Muscle of leg (tissue), 11 donors: Measurements from ENCODE around the gene PTPN23. TPM values are rescaled to one million over a fixed set of nuclear protein-coding genes. Genes with fewer than 3 reads are reported as not detected.
A peak's percentile ranks its signal among the peaks of the same experiment; 100 is the strongest.

ENCODE experiments used
- DNase-seq: peaks from one replicate; pipeline ENCODE4 v3.0.0; 2013
- H3K27ac ChIP-seq: one replicate; pipeline ENCODE4 v1.5.1; 2013; ENCODE audit warnings: mild to moderate bottlenecking, low read length, control low read depth
- H3K27me3 ChIP-seq: one replicate; pipeline ENCODE4 v1.6.1; 2013; ENCODE audit warnings: low read length; ENCODE audit not compliant: control insufficient read depth, insufficient read depth
- H3K36me3 ChIP-seq: one replicate; pipeline ENCODE4 v1.6.1; 2013; ENCODE audit warnings: low read length; ENCODE audit not compliant: control insufficient read depth, insufficient read depth
- H3K4me1 ChIP-seq: one replicate; pipeline ENCODE4 v1.6.1; 2013; ENCODE audit warnings: low read length; ENCODE audit not compliant: control insufficient read depth, insufficient read depth
- H3K4me3 ChIP-seq: one replicate; pipeline ENCODE4 v1.5.1; 2013; ENCODE audit warnings: low read length, control low read depth
- H3K9me3 ChIP-seq: replicated peaks from 2 replicates; pipeline ENCODE4 v1.6.1; 2013; ENCODE audit warnings: low read depth, low read length; ENCODE audit not compliant: control insufficient read depth
- WGBS: methylation state at CpG from one replicate; pipeline ENCODE4 v1.1.5; 2013; ENCODE audit warnings: missing lambda C conversion rate; ENCODE audit not compliant: insufficient coverage; 5-methylcytosine and 5-hydroxymethylcytosine counted together
- polyA plus RNA-seq, 8 donors: library from polyadenylated mRNA; unstranded; fragments of 120-200 nt; gene quantifications; one replicate each; pipeline versions ENCODE4 v1.2.1 to v1.2.3, GENCODE V29; 2013; ENCODE audit warnings: inconsistent platforms in 1 of 8, low replicate concordance in 1 of 8; ENCODE audit not compliant: insufficient read length in 8 of 8, insufficient read depth in 1 of 8
- total RNA-seq: library from RNA; stranded (reverse); fragments of 120-200 nt; gene quantifications from one replicate; pipeline ENCODE4 v1.2.4, GENCODE V29; 2013

Gene PTPN23
- total and polyA plus RNA-seq, 9 donors = 13.7 to 26.7 (median 25.0) TPM

- WGBS = 63% methylated on average over 3 of the region's 6 CpGs
- peaks cover 78% of the 10 kb centered on the region for H3K36me3 ChIP-seq
- no peak overlapping the region for H3K27ac ChIP-seq
- no peak overlapping the region for H3K4me3 ChIP-seq
- no peaks in the 10 kb centered on the region for H3K9me3 ChIP-seq
- H3K27me3 ChIP-seq = no peaks in the 10 kb centered on the region
- H3K4me1 ChIP-seq = no peaks in the 10 kb centered on the region
- DNase-seq = no peak
Measured at GRCh38 chr3:47428662-47429061, 47.8 kb downstream of the PTPN23 start.

GRCh38 chr3:47429476-47430270 lies 48.9 kb downstream of the PTPN23 start:
- H3K27me3 ChIP-seq = no peaks in the 10 kb centered on the region
- H3K9me3 ChIP-seq = no peaks in the 10 kb centered on the region
- no peaks in the 10 kb centered on the region for H3K4me1 ChIP-seq
- no peak overlapping the region for H3K27ac ChIP-seq
- no peak overlapping the region for H3K4me3 ChIP-seq
- peaks cover 78% of the 10 kb centered on the region for H3K36me3 ChIP-seq
- no peak for DNase-seq
- WGBS = 94% methylated on average over 6 of the region's 9 CpGs

GRCh38 chr3:47430606-47431005 lies 49.8 kb downstream of the PTPN23 start:
- H3K36me3 ChIP-seq = peaks cover 74% of the 10 kb centered on the region
- DNase-seq = no peak
- no peak overlapping the region for H3K27ac ChIP-seq
- H3K27me3 ChIP-seq = no peaks in the 10 kb centered on the region
- no peaks in the 10 kb centered on the region for H3K9me3 ChIP-seq
- WGBS = 86% methylated on average over 7 of the region's 7 CpGs
- H3K4me3 ChIP-seq = no peak overlapping the region
- no peaks in the 10 kb centered on the region for H3K4me1 ChIP-seq

GRCh38 chr3:47431225-47431624 lies 50.4 kb downstream of the PTPN23 start:
- WGBS = no CpG with 5 or more reads among the region's 3 CpGs

GRCh38 chr3:47432673-47433072 lies 51.9 kb downstream of the PTPN23 start:
- no peak for DNase-seq
- Histone ChIP-seq H3K27ac (no peak overlapping the region), H3K27me3 (no peaks in the 10 kb centered on the region), H3K9me3 (no peaks in the 10 kb centered on the region), H3K4me1 (no peaks in the 10 kb centered on the region), H3K4me3 (no peak overlapping the region), H3K36me3 (peaks cover 56% of the 10 kb centered on the region)
- WGBS = 100% methylated on average over 1 of the region's 2 CpGs

More at GRCh38 chr3:47431225-47431624, 50.4 kb downstream of the PTPN23 start:
- Histone ChIP-seq H3K9me3 (no peaks in the 10 kb centered on the region), H3K27me3 (no peaks in the 10 kb centered on the region), H3K4me1 (no peaks in the 10 kb centered on the region), H3K4me3 (no peak overlapping the region), H3K36me3 (peaks cover 68% of the 10 kb centered on the region), H3K27ac (no peak overlapping the region)
- no peak for DNase-seq

- Histone ChIP-seq H3K4me1 (no peaks in the 10 kb centered on the region), H3K27ac (no peak overlapping the region), H3K4me3 (no peak overlapping the region), H3K9me3 (no peaks in the 10 kb centered on the region), H3K27me3 (no peaks in the 10 kb centered on the region), H3K36me3 (peaks cover 45% of the 10 kb centered on the region)
- DNase-seq = no peak
- whole genome bisulfite sequencing = no CpG with 5 or more reads among the region's 3 CpGs
Measured at GRCh38 chr3:47433796-47434195, 53.0 kb downstream of the PTPN23 start.

- WGBS = no CpG with 5 or more reads among the region's 4 CpGs
- Histone ChIP-seq H3K36me3 (peaks cover 48% of the 10 kb centered on the region), H3K4me3 (no peak overlapping the region), H3K27me3 (no peaks in the 10 kb centered on the region), H3K4me1 (no peaks in the 10 kb centered on the region), H3K27ac (no peak overlapping the region), H3K9me3 (no peaks in the 10 kb centered on the region)
- no peak for DNase-seq
Measured at GRCh38 chr3:47434849-47435248, 54.0 kb downstream of the PTPN23 start.

- Histone ChIP-seq H3K27me3 (no peaks in the 10 kb centered on the region), H3K27ac (no peak overlapping the region), H3K36me3 (peaks cover 45% of the 10 kb centered on the region), H3K9me3 (no peaks in the 10 kb centered on the region), H3K4me3 (no peak overlapping the region), H3K4me1 (no peaks in the 10 kb centered on the region)
- 92% methylated on average over 5 of the region's 5 CpGs for WGBS
- DNase-seq = no peak
Measured at GRCh38 chr3:47436180-47436579, 55.4 kb downstream of the PTPN23 start.

GRCh38 chr3:47440131-47440530 lies 59.3 kb downstream of the PTPN23 start:
- peaks cover 15% of the 10 kb centered on the region for H3K36me3 ChIP-seq
- DNase-seq = no peak

GRCh38 chr3:47441796-47442551 lies 61.2 kb downstream of the PTPN23 start:
- Histone ChIP-seq H3K27me3 (no peaks in the 10 kb centered on the region), H3K36me3 (peaks cover 15% of the 10 kb centered on the region), H3K27ac (peak overlapping the region; percentile 77), H3K4me3 (no peak overlapping the region), H3K4me1 (peaks cover 19% of the 10 kb centered on the region), H3K9me3 (no peaks in the 10 kb centered on the region)
- peak; percentile 22 for DNase-seq
- 79% methylated on average over 2 of the region's 4 CpGs for WGBS

More at GRCh38 chr3:47440131-47440530, 59.3 kb downstream of the PTPN23 start:
- Histone ChIP-seq H3K4me1 (peaks cover 19% of the 10 kb centered on the region), H3K4me3 (no peak overlapping the region), H3K27ac (no peak overlapping the region), H3K9me3 (no peaks in the 10 kb centered on the region), H3K27me3 (no peaks in the 10 kb centered on the region)
